Suprapubic skin (tissue), 3 donors: ENCODE data around the gene BOD1L1.

Experiments used
- POLR2A ChIP-seq, 2 donors: fragments of 450-650 bp; IDR thresholded peaks; one replicate each; pipeline ENCODE4 v1.6.1; 2017; ENCODE audit warnings: antibody characterized with exemption in 2 of 2, mild to moderate bottlenecking in 2 of 2, moderate library complexity in 2 of 2
- TF ChIP-seq, protein P1 (sequence below), 2 donors: fragments of 200-600 bp in 1 of 2; fragments of 450-650 bp in 1 of 2; sonication (generic) in 1 of 2; IDR thresholded peaks; one replicate each; pipeline ENCODE4 v1.5.1; 2016 to 2019; ENCODE audit warnings: antibody characterized with exemption in 2 of 2, mild to moderate bottlenecking in 1 of 2, moderate library complexity in 1 of 2

DNA sequence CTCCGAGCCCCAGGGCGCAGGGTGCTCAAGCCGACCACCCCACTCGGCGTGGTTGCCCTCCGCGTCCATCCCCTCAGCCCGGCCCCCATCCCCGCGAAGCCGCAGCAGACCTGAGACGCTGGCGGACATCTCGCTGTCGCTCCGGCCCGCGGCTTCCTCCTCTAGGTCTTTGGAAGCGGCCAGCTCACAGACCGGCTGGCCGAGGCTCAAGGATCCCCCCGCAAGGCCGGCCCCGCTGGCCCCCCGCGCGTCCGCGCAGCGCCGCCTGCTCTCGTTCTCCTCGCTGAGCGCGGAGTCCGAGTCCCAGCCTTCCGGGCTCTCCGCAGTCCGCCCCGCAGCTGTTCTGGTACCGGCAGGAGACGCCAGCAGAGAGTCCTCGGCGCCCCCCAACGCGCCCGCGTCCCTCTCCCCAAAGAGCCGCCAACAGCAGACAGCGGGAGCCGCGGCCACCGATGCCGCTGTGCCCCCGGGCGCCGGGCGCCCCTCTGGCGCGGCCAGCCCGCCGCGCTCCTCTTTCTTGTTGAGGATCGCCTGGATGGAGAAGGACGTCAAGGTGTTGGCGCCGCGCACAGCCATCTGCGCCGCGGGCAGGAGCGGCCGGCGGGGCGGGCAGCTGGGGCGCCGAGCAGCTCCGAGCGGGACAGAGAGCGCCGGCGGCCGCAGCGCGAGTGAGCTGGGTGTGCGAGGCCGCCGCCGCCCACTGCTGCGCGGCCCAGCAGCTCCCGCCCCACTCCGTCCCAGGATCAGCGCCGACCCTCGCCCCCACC lies 83.5 kb downstream of the BOD1L1 start, which contains the start of gene NKX3-2:
- TF ChIP-seq, protein P1, sequence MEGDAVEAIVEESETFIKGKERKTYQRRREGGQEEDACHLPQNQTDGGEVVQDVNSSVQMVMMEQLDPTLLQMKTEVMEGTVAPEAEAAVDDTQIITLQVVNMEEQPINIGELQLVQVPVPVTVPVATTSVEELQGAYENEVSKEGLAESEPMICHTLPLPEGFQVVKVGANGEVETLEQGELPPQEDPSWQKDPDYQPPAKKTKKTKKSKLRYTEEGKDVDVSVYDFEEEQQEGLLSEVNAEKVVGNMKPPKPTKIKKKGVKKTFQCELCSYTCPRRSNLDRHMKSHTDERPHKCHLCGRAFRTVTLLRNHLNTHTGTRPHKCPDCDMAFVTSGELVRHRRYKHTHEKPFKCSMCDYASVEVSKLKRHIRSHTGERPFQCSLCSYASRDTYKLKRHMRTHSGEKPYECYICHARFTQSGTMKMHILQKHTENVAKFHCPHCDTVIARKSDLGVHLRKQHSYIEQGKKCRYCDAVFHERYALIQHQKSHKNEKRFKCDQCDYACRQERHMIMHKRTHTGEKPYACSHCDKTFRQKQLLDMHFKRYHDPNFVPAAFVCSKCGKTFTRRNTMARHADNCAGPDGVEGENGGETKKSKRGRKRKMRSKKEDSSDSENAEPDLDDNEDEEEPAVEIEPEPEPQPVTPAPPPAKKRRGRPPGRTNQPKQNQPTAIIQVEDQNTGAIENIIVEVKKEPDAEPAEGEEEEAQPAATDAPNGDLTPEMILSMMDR (IDR thresholded peaks at IDR 0.05): no peak
- no peak for TF ChIP-seq POLR2A (IDR thresholded peaks at IDR 0.05)
